ENCODE data around the gene CPVL.

The CPVL gene

DNA sequence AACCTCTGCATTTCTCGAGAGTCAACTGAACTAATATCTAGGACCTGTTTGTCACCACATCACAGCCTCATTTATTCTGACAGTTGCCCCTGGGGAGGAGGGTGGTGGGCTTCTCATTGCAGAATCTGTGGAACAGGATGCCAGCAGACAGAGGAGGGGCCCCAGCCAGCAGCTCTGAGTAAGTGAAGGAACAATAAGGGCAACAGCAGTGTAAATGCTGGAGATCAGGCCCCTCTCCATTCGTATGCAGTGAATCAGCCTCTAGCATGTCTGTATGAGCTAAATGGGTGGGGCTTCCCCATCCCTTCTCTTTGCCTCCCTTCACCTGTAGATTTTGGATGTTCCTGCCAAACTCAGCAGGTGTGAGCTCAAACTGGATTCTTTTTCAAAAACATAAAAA lies 7.7 kb upstream of the CPVL start:
- DNase-seq: no peak

- DNase-seq: no peak
These were observed 4.5 kb upstream of the CPVL start for GRCh38 chr7:29150856-29151255.

GRCh38 chr7:29149036-29149435 lies 2.7 kb upstream of the CPVL start:
- DNase-seq: no peak

DNA sequence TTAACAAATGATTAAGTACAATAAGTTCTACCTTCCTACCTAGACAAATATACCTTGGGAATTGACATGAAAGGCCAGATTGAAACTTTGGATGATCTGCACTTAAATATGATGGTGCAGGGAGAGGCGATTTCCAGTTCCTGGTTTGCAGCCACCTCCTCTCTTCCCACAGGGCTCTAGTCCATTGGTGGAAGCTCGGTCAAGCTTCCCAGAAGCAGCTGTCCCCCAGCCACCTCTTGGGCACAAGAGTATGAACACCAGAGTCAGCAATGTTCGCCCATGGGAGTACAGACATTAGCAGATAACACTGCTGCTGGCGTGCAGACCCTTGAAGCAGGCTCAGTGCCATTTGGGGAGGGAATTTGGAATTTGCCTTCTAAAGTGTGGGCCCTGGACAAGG lies 1.5 kb upstream of the CPVL start:
- DNase-seq: no peak

GRCh38 chr7:29146888-29147609 lies 712 bp upstream of the CPVL start:
- DNase-seq: no peak

GRCh38 chr7:29145553-29146056 lies 732 bp downstream of the CPVL start:
- no peak for DNase-seq

- no peak for DNase-seq
These were observed 2.6 kb downstream of the CPVL start for GRCh38 chr7:29143751-29144150.

DNA sequence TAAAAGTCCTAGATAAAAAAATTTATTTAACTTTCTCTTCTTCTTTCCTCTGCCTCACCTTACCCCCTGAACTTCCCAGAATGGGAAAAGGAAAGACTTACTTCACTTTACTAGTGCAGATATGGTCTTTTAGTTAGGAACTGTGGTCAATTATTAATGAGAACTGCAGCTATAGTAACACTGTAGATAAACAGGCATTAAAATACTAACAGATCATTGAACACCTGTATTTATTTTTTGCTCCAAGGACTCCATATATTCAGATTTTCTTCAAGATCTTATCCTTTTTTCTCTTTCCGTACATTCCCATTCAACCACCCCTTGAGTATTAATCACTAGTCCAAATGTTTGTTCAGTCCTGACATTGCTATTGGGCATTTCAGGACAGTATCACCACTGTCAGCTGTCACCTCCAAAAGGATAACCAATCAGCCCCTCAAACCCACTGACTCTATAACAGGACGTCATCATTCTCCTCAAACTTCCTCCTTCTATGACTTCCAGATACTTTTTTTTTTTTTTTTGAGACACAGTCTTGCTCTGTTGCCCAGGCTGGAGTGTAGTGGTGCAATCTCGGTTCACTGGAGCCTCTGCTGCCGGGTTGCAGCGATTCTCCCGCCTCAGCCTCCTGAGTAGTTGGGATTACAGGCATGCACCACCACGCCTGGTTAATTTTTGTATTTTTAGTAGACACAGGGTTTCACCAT lies 4.2 kb downstream of the CPVL start:
- DNase-seq: no peak

GRCh38 chr7:29140873-29141468 lies 5.4 kb downstream of the CPVL start:
- DNase-seq: no peak

DNA sequence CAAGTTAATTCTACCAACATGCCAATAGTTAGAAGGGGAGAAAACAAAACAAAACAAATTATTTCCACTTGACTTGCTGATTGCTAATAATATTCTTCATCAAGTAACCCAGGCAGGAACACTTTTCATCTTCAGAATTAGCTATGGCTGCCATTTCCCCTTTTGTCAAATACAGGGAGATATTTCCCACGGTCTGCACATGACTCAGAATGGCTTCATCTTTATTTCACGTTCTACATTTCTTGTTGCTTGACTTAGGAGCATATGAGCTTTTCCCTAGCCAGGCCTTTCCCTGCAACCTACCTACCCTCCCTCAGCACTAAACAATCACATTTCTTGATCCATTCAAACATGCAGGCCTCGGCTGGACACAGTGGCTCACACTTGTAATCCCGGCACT lies 6.5 kb downstream of the CPVL start:
- no peak for DNase-seq

DNA sequence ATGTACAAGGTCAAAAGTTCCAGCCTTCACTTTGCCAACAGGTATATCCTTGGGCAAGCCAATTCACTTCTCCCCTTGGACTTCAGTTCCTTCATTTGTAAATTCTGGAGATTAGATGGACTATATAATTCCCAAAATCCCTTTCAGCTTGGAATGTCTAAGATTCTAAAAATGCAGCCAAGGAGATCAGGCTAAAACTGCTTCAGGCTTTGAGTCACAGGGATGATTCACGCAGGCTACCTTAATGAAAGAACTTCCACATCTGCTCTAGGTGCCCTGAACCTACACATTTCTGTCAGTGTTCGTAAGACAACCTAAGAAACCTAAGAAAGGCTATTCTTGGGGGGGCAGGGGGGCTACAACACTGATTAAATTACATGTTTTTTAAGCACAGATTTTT lies 7.1 kb downstream of the CPVL start:
- DNase-seq: no peak

GRCh38 chr7:29138588-29138987 lies 7.7 kb downstream of the CPVL start:
- DNase-seq: no peak

DNA sequence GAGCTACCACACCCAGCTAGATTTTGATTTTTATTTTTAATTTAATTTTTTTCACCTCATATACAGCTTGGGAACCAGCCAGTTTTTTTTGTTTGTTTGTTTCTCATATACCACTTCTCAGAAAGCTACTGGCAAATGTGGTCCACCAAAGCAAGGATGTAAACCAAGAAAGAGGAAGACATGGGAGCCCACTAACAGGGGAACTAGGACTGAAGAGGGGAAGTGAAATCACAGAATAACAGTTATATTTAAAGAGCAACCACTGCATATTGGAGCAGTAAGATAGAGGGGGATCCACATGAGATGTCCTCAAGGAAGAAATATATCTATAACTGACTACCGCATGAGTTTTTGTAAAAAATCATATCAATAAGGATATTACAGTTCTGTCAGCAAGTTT lies 10.5 kb downstream of the CPVL start:
- no peak for DNase-seq

DNA sequence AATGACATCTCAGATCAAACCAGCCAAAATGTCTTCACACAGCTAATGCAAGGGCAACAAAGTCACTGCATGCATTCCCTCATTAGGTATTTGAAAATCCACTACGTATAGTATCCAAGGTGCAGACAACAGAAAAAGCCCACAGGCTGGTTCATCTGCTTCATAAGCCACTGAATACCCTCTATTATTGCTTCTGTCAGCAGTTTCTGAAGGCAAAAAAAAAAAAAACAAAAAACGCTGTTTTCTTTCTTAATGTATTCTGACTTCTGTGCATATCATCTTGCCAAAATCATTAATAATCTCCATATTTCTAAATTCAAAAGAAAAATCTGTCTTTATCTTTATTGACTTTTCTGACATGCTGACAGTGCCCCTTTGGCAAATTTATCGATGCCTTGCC lies 13.4 kb downstream of the CPVL start:
- DNase-seq: no peak

DNA sequence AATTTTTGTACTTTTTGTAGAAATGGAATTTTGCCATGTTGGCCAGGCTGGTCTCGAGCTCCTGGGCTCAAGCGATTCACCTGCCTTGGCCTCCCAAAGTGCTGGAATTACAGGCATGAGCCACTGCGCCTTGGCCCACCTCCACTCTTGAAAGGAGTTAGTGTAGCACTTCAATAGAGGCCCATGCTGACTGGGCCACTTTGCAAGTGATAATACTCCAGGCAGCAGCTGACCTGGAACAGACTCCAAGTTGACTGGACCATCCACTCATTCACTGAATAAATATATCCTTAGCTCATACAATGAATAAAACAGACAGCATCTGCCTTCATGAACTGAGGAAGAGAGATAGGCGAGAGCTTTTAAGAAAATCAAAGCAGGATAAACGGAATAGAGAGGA lies 14.7 kb downstream of the CPVL start:
- DNase-seq: no peak

- DNase-seq: no peak
These were observed 16.2 kb downstream of the CPVL start for GRCh38 chr7:29130096-29130495.

DNA sequence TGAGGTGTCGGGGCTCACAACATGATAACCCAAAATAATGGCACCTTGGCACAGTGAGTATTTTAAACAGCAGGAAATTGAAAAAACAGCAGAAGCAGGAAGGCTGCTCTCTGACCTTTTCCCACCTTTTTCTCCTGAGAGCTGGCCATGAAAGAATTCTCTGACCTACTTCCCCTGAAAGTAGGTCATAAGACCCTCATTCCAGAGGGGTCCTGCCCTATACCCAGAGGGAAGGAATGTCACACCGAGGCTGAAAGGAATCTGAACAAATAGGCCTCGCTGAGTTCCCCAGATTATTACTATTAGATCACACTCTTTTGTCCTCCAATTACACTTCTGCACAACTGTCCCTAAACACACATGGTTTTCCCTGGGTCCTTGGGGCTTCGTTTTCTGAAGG lies 18.8 kb downstream of the CPVL start:
- DNase-seq: no peak

DNA sequence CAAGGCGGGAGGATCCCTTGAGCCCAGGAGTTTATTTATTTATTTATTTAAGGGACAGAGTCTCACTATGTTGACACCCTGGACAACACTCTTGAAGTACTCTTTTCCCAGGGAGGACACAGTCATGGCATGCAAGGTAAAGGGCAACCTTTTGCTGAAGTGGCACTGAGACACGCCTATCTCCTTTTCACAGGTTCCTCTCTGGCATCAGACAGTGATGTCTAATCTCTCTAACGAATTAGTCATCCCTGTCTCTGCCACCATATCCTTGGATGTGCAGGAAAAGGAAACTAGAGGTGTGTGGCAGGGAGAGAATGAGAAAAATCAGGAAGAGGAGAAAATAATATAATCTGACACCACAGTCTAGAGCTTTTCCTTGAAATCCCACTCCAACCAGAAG lies 19.5 kb downstream of the CPVL start:
- no peak for DNase-seq

DNA sequence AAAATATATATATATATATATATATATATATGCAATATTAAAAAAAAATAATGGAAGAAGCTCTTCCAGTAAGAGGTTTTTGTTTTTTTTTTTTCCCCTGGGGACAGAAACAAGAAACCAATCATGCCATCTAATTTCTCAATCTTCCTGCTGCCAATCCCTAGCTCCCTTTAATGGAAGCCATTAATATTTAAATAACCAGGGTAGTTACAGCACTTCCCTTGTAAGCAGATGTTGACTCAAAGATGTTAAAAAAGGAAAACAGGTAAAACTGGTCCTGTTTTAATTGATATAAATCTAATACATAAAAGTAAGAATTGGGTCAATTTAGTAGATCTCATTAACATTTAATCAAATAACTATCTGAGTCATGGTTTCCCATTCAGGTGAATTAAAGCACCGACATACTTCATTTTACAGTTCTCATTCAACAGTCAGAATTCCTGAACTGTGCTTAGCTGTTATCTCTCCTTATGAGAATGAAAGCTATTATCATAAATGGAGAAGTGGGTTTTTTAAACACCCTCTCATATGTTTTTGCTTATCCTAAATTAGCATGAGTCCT lies 22.6 kb downstream of the CPVL start:
- DNase-seq: no peak

- no peak for DNase-seq
These were observed 23.6 kb downstream of the CPVL start for GRCh38 chr7:29122759-29123158.

- DNase-seq: no peak
These were observed 24.3 kb downstream of the CPVL start for GRCh38 chr7:29122081-29122480.

- no peak for DNase-seq
These were observed 25.4 kb downstream of the CPVL start for GRCh38 chr7:29120955-29121354.

GRCh38 chr7:29119538-29119937 lies 26.8 kb downstream of the CPVL start:
- no peak for DNase-seq

Data from stimulated activated CD4-positive, alpha-beta T cell treated with anti-CD3 and anti-CD28 coated beads, Interleukin-4, amount 100 ng/mL, for 1 hour (primary cell).